HEK293 (cell line): ENCODE data around the gene CEBPA.
A peak's percentile ranks its signal among the peaks of the same experiment; 100 is the strongest.

ENCODE experiments used
- ELK4 ChIP-seq: IDR thresholded peaks from 2 replicates; pipeline ENCODE4 v1.6.1; 2011; ENCODE audit warnings: mild to moderate bottlenecking, low read depth, low read length, borderline replicate concordance
- FEZF1 ChIP-seq: fragments of 450-650 bp; formaldehyde crosslinking; IDR thresholded peaks from 2 replicates; pipeline ENCODE4 v1.5.1; 2016; ENCODE audit warnings: missing biosample characterization, missing genetic modification characterization
- HOXD13 ChIP-seq: sonication (generic); formaldehyde crosslinking; IDR thresholded peaks from 2 replicates; pipeline ENCODE4 v1.8.0; 2022; ENCODE audit warnings: missing genetic modification reagents, borderline replicate concordance
- KLF7 ChIP-seq: fragments of 450-650 bp; formaldehyde crosslinking; IDR thresholded peaks from 2 replicates; pipeline ENCODE4 v1.5.1; 2016; ENCODE audit warnings: missing biosample characterization, missing genetic modification characterization, borderline replicate concordance
- KLF8 ChIP-seq: fragments of 450-650 bp; formaldehyde crosslinking; IDR thresholded peaks from 2 replicates; pipeline ENCODE4 v1.5.1; 2016; ENCODE audit warnings: missing biosample characterization, missing genetic modification characterization
- PRDM1 ChIP-seq: fragments of 450-650 bp; formaldehyde crosslinking; IDR thresholded peaks from 2 replicates; pipeline ENCODE4; 2016; ENCODE audit warnings: missing biosample characterization, missing genetic modification characterization
- SALL2 ChIP-seq: fragments of 450-650 bp; formaldehyde crosslinking; IDR thresholded peaks from 2 replicates; pipeline ENCODE4 v1.5.0; 2017; ENCODE audit warnings: missing biosample characterization, mild to moderate bottlenecking, missing genetic modification characterization, borderline replicate concordance
- SETDB1 ChIP-seq: IDR thresholded peaks from one replicate; pipeline ENCODE4 v1.6.1; 2017; ENCODE audit warnings: mild to moderate bottlenecking, low read length, moderate library complexity, mixed read lengths; ENCODE audit not compliant: insufficient read length
- WT1 ChIP-seq: fragments of 450-650 bp; formaldehyde crosslinking; IDR thresholded peaks from 2 replicates; pipeline ENCODE4 v1.5.1; 2016; ENCODE audit warnings: missing biosample characterization, missing genetic modification characterization
- YY2 ChIP-seq: fragments of 450-650 bp; formaldehyde crosslinking; IDR thresholded peaks from 2 replicates; pipeline ENCODE4 v1.5.1; 2016; ENCODE audit warnings: missing biosample characterization, missing genetic modification characterization
- ZBTB20 ChIP-seq: fragments of 450-650 bp; formaldehyde crosslinking; IDR thresholded peaks from 2 replicates; pipeline ENCODE4 v1.5.1; 2016; ENCODE audit warnings: missing biosample characterization, missing genetic modification characterization
- ZBTB48 ChIP-seq: fragments of 450-650 bp; formaldehyde crosslinking; IDR thresholded peaks from 2 replicates; pipeline ENCODE4 v1.5.1; 2016; ENCODE audit warnings: missing biosample characterization, missing genetic modification characterization
- ZFHX2 ChIP-seq: fragments of 450-650 bp; formaldehyde crosslinking; conservative IDR thresholded peaks from 2 replicates; pipeline ENCODE4 v1.5.1; 2016; ENCODE audit warnings: missing biosample characterization, missing genetic modification characterization
- ZFP41 ChIP-seq: fragments of 450-650 bp; formaldehyde crosslinking; IDR thresholded peaks from 2 replicates; pipeline ENCODE4 v1.5.1; 2016; ENCODE audit warnings: missing biosample characterization, missing genetic modification characterization, borderline replicate concordance
- ZFP69B ChIP-seq: fragments of 450-650 bp; formaldehyde crosslinking; IDR thresholded peaks from 2 replicates; pipeline ENCODE4 v1.5.1; 2016; ENCODE audit warnings: missing biosample characterization, missing genetic modification characterization
- ZNF146 ChIP-seq: fragments of 450-650 bp; formaldehyde crosslinking; IDR thresholded peaks from 2 replicates; pipeline ENCODE4 v1.5.1; 2016; ENCODE audit warnings: missing biosample characterization, missing genetic modification characterization
- ZNF148 ChIP-seq: fragments of 450-650 bp; formaldehyde crosslinking; IDR thresholded peaks from 2 replicates; pipeline ENCODE4 v1.5.0; 2017; ENCODE audit warnings: missing biosample characterization, missing genetic modification characterization, borderline replicate concordance
- ZNF16 ChIP-seq: fragments of 450-650 bp; formaldehyde crosslinking; IDR thresholded peaks from 2 replicates; pipeline ENCODE4 v1.5.1; 2016; ENCODE audit warnings: low read depth, missing biosample characterization, missing genetic modification characterization
- ZNF24 ChIP-seq: fragments of 450-650 bp; formaldehyde crosslinking; IDR thresholded peaks from 2 replicates; pipeline ENCODE4 v1.5.1; 2016; ENCODE audit warnings: missing biosample characterization, missing genetic modification characterization
- ZNF248 ChIP-seq: fragments of 450-650 bp; formaldehyde crosslinking; IDR thresholded peaks from 2 replicates; pipeline ENCODE4 v1.5.1; 2017; ENCODE audit warnings: missing biosample characterization, missing genetic modification characterization
- ZNF354C ChIP-seq: fragments of 450-650 bp; formaldehyde crosslinking; IDR thresholded peaks from 2 replicates; pipeline ENCODE4 v1.5.1; 2016; ENCODE audit warnings: missing biosample characterization, missing genetic modification characterization, low read depth, borderline replicate concordance
- ZNF37A ChIP-seq: fragments of 450-650 bp; IDR thresholded peaks from 2 replicates; pipeline ENCODE4 v1.5.1; 2018; ENCODE audit warnings: missing biosample characterization, missing genetic modification characterization
- ZNF426 ChIP-seq: fragments of 450-650 bp; formaldehyde crosslinking; IDR thresholded peaks from 2 replicates; pipeline ENCODE4 v1.5.1; 2017; ENCODE audit warnings: missing biosample characterization, missing genetic modification characterization, mild to moderate bottlenecking, inconsistent platforms, moderate library complexity
- ZNF501 ChIP-seq: fragments of 450-650 bp; formaldehyde crosslinking; IDR thresholded peaks from 2 replicates; pipeline ENCODE4 v1.5.1; 2016; ENCODE audit warnings: missing biosample characterization, missing genetic modification characterization
- ZNF529 ChIP-seq: fragments of 450-650 bp; formaldehyde crosslinking; IDR thresholded peaks from 2 replicates; pipeline ENCODE4 v1.5.1; 2017; ENCODE audit warnings: missing genetic modification characterization, missing biosample characterization; ENCODE audit not compliant: insufficient replicate concordance
- ZNF548 ChIP-seq: fragments of 450-650 bp; formaldehyde crosslinking; IDR thresholded peaks from 2 replicates; pipeline ENCODE4 v1.5.1; 2016; ENCODE audit warnings: missing biosample characterization, missing genetic modification characterization
- ZNF549 ChIP-seq: fragments of 450-650 bp; IDR thresholded peaks from 2 replicates; pipeline ENCODE4 v1.5.1; 2018; ENCODE audit warnings: missing biosample characterization, missing genetic modification characterization, mild to moderate bottlenecking, inconsistent platforms, moderate library complexity
- ZNF560 ChIP-seq: fragments of 450-650 bp; formaldehyde crosslinking; IDR thresholded peaks from 2 replicates; pipeline ENCODE4 v1.5.1; 2017; ENCODE audit warnings: missing biosample characterization, missing genetic modification characterization, borderline replicate concordance
- ZNF561 ChIP-seq: fragments of 450-650 bp; IDR thresholded peaks from 2 replicates; pipeline ENCODE4 v1.5.1; 2018; ENCODE audit warnings: missing biosample characterization, missing genetic modification characterization, borderline replicate concordance
- ZNF571 ChIP-seq: fragments of 450-650 bp; formaldehyde crosslinking; IDR thresholded peaks from 2 replicates; pipeline ENCODE4 v1.5.0; 2017; ENCODE audit warnings: missing biosample characterization, missing genetic modification characterization
- ZNF624 ChIP-seq: fragments of 450-650 bp; formaldehyde crosslinking; IDR thresholded peaks from 2 replicates; pipeline ENCODE4 v1.5.1; 2017; ENCODE audit warnings: missing biosample characterization, missing genetic modification characterization
- ZNF701 ChIP-seq: fragments of 450-650 bp; formaldehyde crosslinking; IDR thresholded peaks from 2 replicates; pipeline ENCODE4 v1.5.1; 2016; ENCODE audit warnings: missing biosample characterization, missing genetic modification characterization
- ZNF707 ChIP-seq: fragments of 450-650 bp; formaldehyde crosslinking; IDR thresholded peaks from 2 replicates; pipeline ENCODE4 v1.5.1; 2016; ENCODE audit warnings: missing biosample characterization, missing genetic modification characterization
- ZNF830 ChIP-seq: fragments of 450-650 bp; IDR thresholded peaks from 2 replicates; pipeline ENCODE4 v1.5.0; 2018; ENCODE audit warnings: missing biosample characterization, missing genetic modification characterization, low read depth, mild to moderate bottlenecking, moderate library complexity
- ZSCAN23 ChIP-seq: fragments of 450-650 bp; formaldehyde crosslinking; IDR thresholded peaks from 2 replicates; pipeline ENCODE4 v1.5.1; 2016; ENCODE audit warnings: missing biosample characterization, missing genetic modification characterization
- TF ChIP-seq, protein P1 (sequence below): fragments of 450-650 bp; formaldehyde crosslinking; optimal IDR thresholded peaks from 2 replicates; pipeline ENCODE3; 2016; ENCODE audit warnings: missing biosample characterization, mild to moderate bottlenecking, missing genetic modification characterization

CEBPA gene

GRCh38 chr19:33310606-33311325 lies 8.4 kb upstream of the CEBPA start (continued):
- TF ChIP-seq, protein P1, sequence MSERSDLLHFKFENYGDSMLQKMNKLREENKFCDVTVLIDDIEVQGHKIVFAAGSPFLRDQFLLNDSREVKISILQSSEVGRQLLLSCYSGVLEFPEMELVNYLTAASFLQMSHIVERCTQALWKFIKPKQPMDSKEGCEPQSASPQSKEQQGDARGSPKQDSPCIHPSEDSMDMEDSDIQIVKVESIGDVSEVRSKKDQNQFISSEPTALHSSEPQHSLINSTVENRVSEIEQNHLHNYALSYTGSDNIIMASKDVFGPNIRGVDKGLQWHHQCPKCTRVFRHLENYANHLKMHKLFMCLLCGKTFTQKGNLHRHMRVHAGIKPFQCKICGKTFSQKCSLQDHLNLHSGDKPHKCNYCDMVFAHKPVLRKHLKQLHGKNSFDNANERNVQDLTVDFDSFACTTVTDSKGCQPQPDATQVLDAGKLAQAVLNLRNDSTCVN (tag by site-specific recombination) = no peak
- no peak for TF ChIP-seq ZFP41 (tag by site-specific recombination)
- TF ChIP-seq ZNF248 (tag by site-specific recombination) = no peak
- TF ChIP-seq PRDM1 (tag by site-specific recombination) = no peak
- TF ChIP-seq ZFP69B (tag by site-specific recombination) = no peak
- no peak for TF ChIP-seq ZNF707 (tag by site-specific recombination)
- TF ChIP-seq ZNF571 (tag by site-specific recombination) = no peak
- no peak for TF ChIP-seq SALL2 (tag by site-specific recombination)
- no peak for TF ChIP-seq ZNF146
- TF ChIP-seq ZNF16 (tag by site-specific recombination) = no peak
- no peak for TF ChIP-seq ZSCAN23 (tag by site-specific recombination)
- TF ChIP-seq ZNF426 (tag by site-specific recombination) = no peak
- no peak for TF ChIP-seq ZNF37A (tag by site-specific recombination)
- no peak for TF ChIP-seq ZNF701
- no peak for TF ChIP-seq YY2 (tag by site-specific recombination)
- TF ChIP-seq ELK4 = no peak
- TF ChIP-seq SETDB1 = no peak
- no peak for TF ChIP-seq ZNF501 (tag by site-specific recombination)
- TF ChIP-seq ZNF24 (tag by site-specific recombination) = no peak
- no peak for TF ChIP-seq KLF7 (tag by site-specific recombination)
- TF ChIP-seq ZFHX2 (tag by site-specific recombination) = no peak
- no peak for TF ChIP-seq ZNF561 (tag by site-specific recombination)
- no peak for TF ChIP-seq ZNF830
- no peak for TF ChIP-seq KLF8
- no peak for TF ChIP-seq WT1 (tag by site-specific recombination)
- TF ChIP-seq ZNF354C (tag by site-specific recombination) = no peak
- TF ChIP-seq ZBTB20 = peak; percentile 32; the same call in 1 of the 2 replicates
- no peak for TF ChIP-seq ZNF560
- no peak for TF ChIP-seq HOXD13 (CRISPR knock-in tag)
- TF ChIP-seq ZNF148 (tag by site-specific recombination) = no peak
- no peak for TF ChIP-seq ZNF548 (tag by site-specific recombination)
- no peak for TF ChIP-seq ZNF624 (tag by site-specific recombination)
- no peak for TF ChIP-seq ZNF529
- TF ChIP-seq ZNF549 (tag by site-specific recombination) = no peak
- no peak for TF ChIP-seq FEZF1 (tag by site-specific recombination)
- 0 out of 2 replicates have a peak, but pooled peaks have one; percentile 30 for TF ChIP-seq ZBTB48 (tag by site-specific recombination)
